Mesodermal cell (in vitro differentiated cells): ENCODE results near the gene BPIFA3.
"Not testable (repeated sequence)": the region's sequence is repeated elsewhere in the genome, so short reads cannot be mapped to it uniquely, and the experiment has no call there.

ENCODE experiments used
- H3K27ac ChIP-seq: 2 replicates; pipeline ENCODE4 v1.7.0; 2013; ENCODE audit warnings: mild to moderate bottlenecking, low read depth, low read length, moderate library complexity; ENCODE audit not compliant: severe bottlenecking
- H3K36me3 ChIP-seq: 2 replicates; pipeline ENCODE4 v1.7.1; 2013; ENCODE audit warnings: mild to moderate bottlenecking, low read length, moderate library complexity; ENCODE audit not compliant: control insufficient read depth, insufficient read depth
- H3K4me1 ChIP-seq: one replicate; pipeline ENCODE4 v1.7.1; 2013; ENCODE audit warnings: mild to moderate bottlenecking, low read length; ENCODE audit not compliant: insufficient read depth, control insufficient read depth, poor library complexity, severe bottlenecking
- H3K4me3 ChIP-seq: 2 replicates; pipeline ENCODE4 v1.7.0; 2013; ENCODE audit warnings: low read length, control low read depth, mild to moderate bottlenecking; ENCODE audit not compliant: insufficient read depth, poor library complexity, severe bottlenecking; ENCODE audit errors: extremely low read depth
- H3K9me3 ChIP-seq: 2 replicates; pipeline ENCODE4 v1.7.1; 2013; ENCODE audit warnings: mild to moderate bottlenecking, low read length, moderate library complexity; ENCODE audit not compliant: control insufficient read depth
- WGBS, 2 experiments: methylation state at CpG; one replicate each; pipeline ENCODE4 v1.1.5; 2013; ENCODE audit warnings: missing lambda C conversion rate in 2 of 2; ENCODE audit not compliant: insufficient coverage in 2 of 2; 5-methylcytosine and 5-hydroxymethylcytosine counted together

The BPIFA3 gene

GRCh38 chr20:33185031-33185590 is 32.0 kb upstream of the BPIFA3 start:
- H3K4me1 ChIP-seq, H3K4me3 ChIP-seq, H3K9me3 ChIP-seq, H3K36me3 ChIP-seq, H3K27ac ChIP-seq: not testable (repeated sequence)
- WGBS, 2 experiments, result 92% methylated on average over 2 of the region's 40 CpGs; no CpG with 5 or more reads in 1 of the 2 experiments

GRCh38 chr20:33187491-33187890 is 29.7 kb upstream of the BPIFA3 start:
- H3K4me1 ChIP-seq, result no peaks in the 10 kb centered on the region
- H3K9me3 ChIP-seq, result no peaks in the 10 kb centered on the region
- H3K36me3 ChIP-seq, result no peaks in the 10 kb centered on the region
- no peak overlapping the region for H3K27ac ChIP-seq
- WGBS, 2 experiments, result 94 to 100% methylated on average over 2 of the region's 4 CpGs
- H3K4me3 ChIP-seq, result no peak overlapping the region

- no peak overlapping the region for H3K4me3 ChIP-seq
- no peaks in the 10 kb centered on the region for H3K9me3 ChIP-seq
- H3K4me1 ChIP-seq, result no peaks in the 10 kb centered on the region
- 86 to 92% methylated on average over 7 to 8 of the region's 9 CpGs for WGBS, 2 experiments
- H3K27ac ChIP-seq, result no peak overlapping the region
- H3K36me3 ChIP-seq, result no peaks in the 10 kb centered on the region
Observed at GRCh38 chr20:33188421-33188820, 28.7 kb upstream of the BPIFA3 start.

- WGBS, 2 experiments, result 55 to 57% methylated on average over 1 to 2 of the region's 3 CpGs
Observed at GRCh38 chr20:33191484-33191883, 25.7 kb upstream of the BPIFA3 start.

GRCh38 chr20:33191955-33192354 is 25.2 kb upstream of the BPIFA3 start:
- no peaks in the 10 kb centered on the region for H3K9me3 ChIP-seq
- H3K36me3 ChIP-seq, result no peaks in the 10 kb centered on the region
- H3K4me3 ChIP-seq, result no peak overlapping the region
- no CpG with 5 or more reads among the region's 1 CpG for WGBS, 2 experiments
- H3K4me1 ChIP-seq, result no peaks in the 10 kb centered on the region
- H3K27ac ChIP-seq, result no peak overlapping the region

More at GRCh38 chr20:33191484-33191883, 25.7 kb upstream of the BPIFA3 start:
- H3K4me1 ChIP-seq, result no peaks in the 10 kb centered on the region
- H3K36me3 ChIP-seq, result no peaks in the 10 kb centered on the region
- no peak overlapping the region for H3K4me3 ChIP-seq
- no peak overlapping the region for H3K27ac ChIP-seq
- H3K9me3 ChIP-seq, result no peaks in the 10 kb centered on the region

GRCh38 chr20:33192912-33193501 is 24.1 kb upstream of the BPIFA3 start:
- no peaks in the 10 kb centered on the region for H3K4me1 ChIP-seq
- H3K9me3 ChIP-seq, result no peaks in the 10 kb centered on the region
- no peak overlapping the region for H3K4me3 ChIP-seq
- WGBS, 2 experiments, result 57 to 79% methylated on average over 5 to 6 of the region's 8 CpGs
- H3K36me3 ChIP-seq, result no peaks in the 10 kb centered on the region
- H3K27ac ChIP-seq, result no peak overlapping the region

- H3K27ac ChIP-seq, result no peak overlapping the region
- H3K4me3 ChIP-seq, result no peak overlapping the region
- no peaks in the 10 kb centered on the region for H3K4me1 ChIP-seq
- H3K36me3 ChIP-seq, result no peaks in the 10 kb centered on the region
- 79% methylated on average over 2 to 3 of the region's 3 CpGs for WGBS, 2 experiments
- no peaks in the 10 kb centered on the region for H3K9me3 ChIP-seq
Observed at GRCh38 chr20:33199026-33199425, 18.1 kb upstream of the BPIFA3 start.

GRCh38 chr20:33202451-33202850 is 14.7 kb upstream of the BPIFA3 start:
- Histone ChIP-seq H3K36me3 (no peaks in the 10 kb centered on the region), H3K4me1 (no peaks in the 10 kb centered on the region), H3K9me3 (no peaks in the 10 kb centered on the region), H3K4me3 (no peak overlapping the region), H3K27ac (no peak overlapping the region)
- 43 to 83% methylated on average over 1 to 2 of the region's 4 CpGs for WGBS, 2 experiments

GRCh38 chr20:33203444-33203843 is 13.7 kb upstream of the BPIFA3 start:
- Histone ChIP-seq H3K36me3 (no peaks in the 10 kb centered on the region), H3K4me1 (no peaks in the 10 kb centered on the region), H3K4me3 (no peak overlapping the region), H3K9me3 (no peaks in the 10 kb centered on the region), H3K27ac (no peak overlapping the region)
- WGBS, 2 experiments, result 86% methylated on average over 2 of the region's 3 CpGs

GRCh38 chr20:33209789-33210188 is 7.4 kb upstream of the BPIFA3 start:
- Histone ChIP-seq H3K36me3 (no peaks in the 10 kb centered on the region), H3K4me3 (no peak overlapping the region)
- 6 to 9% methylated on average over 9 to 11 of the region's 13 CpGs for WGBS, 2 experiments

GRCh38 chr20:33210371-33210770 is 6.8 kb upstream of the BPIFA3 start:
- H3K36me3 ChIP-seq, result no peaks in the 10 kb centered on the region
- no peak overlapping the region for H3K4me3 ChIP-seq
- 90% methylated on average over 1 of the region's 1 CpG; no CpG with 5 or more reads in 1 of the 2 experiments for WGBS, 2 experiments
- H3K4me1 ChIP-seq, result no peaks in the 10 kb centered on the region
- no peak overlapping the region for H3K27ac ChIP-seq
- H3K9me3 ChIP-seq, result no peaks in the 10 kb centered on the region

More at GRCh38 chr20:33209789-33210188, 7.4 kb upstream of the BPIFA3 start:
- H3K9me3 ChIP-seq, result no peaks in the 10 kb centered on the region
- H3K4me1 ChIP-seq, result no peaks in the 10 kb centered on the region
- no peak overlapping the region for H3K27ac ChIP-seq
